ENCODE data around the gene ZNF205.

ZNF205 gene

DNA sequence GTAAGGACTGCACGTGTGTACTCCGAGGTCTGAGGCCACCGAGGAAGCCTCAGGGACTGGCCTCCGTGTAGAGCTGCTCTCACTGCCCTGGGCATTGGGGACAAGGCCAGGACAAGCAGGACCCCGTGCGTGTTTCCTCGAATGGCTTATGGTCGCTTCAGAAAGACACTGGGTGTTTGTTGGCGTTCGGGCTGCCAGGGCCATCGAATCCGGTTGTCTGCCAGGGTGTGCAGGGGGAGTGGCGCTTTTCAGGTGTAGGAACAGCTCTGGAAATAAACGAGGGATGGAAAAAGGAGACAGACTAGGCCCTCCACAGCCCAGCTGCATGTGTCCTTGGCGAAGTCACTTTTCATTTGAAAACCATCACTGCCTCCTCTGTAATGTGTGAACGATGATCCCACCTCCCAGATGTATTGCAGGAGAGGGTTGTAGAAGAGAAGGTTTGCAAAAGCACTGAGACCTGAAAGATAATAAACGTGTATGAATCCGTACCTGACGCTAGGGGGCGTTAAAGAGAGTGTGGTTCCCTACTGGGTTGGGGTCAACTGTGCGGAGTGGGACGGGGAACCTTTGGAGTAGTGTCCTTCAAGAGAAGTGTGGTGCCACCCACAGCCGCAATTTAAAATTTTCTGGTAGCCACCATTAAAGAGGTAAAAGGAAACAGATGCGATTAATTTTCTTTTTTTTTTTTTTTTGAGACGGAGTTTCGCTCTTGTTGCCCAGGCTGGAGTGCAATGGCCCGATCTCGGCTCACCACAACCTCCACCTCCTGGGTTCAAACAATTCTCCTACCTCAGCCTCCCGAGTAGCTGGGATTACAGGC is 11.2 kb upstream of the ZNF205 start:
- DNase-seq (ENCODE audit: low spot score) = no peak

DNA sequence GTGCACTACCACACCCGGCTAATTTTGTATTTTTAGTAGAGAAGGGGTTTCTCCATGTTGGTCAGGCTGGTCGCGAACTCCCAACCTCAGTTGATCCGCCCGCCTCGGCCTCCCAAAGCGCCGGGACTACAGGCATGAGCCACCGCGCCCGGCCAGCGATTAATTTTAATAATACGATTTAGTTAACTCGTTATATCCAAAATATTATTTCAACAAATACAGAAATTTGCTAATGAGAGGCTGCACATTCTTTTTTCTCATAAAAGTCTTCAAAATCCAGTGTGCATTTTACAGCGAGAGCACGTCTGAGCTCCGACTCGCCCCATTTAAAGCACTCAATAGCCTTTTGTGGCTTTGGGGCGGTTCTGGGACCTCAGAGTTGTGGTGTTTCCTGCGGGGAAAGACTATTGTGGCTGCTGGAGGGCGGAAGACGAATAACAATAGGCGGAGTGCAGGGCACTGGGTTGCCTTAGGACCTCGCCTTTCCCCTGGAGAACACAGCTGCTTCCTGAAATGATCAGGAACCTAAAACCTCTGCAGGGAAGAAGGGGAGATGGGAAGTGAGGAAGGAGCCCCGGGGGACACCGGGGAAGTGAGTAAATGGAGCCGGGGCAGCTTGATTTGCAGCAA is 10.4 kb upstream of the ZNF205 start:
- DNase-seq (ENCODE audit: low spot score) = no peak

DNA sequence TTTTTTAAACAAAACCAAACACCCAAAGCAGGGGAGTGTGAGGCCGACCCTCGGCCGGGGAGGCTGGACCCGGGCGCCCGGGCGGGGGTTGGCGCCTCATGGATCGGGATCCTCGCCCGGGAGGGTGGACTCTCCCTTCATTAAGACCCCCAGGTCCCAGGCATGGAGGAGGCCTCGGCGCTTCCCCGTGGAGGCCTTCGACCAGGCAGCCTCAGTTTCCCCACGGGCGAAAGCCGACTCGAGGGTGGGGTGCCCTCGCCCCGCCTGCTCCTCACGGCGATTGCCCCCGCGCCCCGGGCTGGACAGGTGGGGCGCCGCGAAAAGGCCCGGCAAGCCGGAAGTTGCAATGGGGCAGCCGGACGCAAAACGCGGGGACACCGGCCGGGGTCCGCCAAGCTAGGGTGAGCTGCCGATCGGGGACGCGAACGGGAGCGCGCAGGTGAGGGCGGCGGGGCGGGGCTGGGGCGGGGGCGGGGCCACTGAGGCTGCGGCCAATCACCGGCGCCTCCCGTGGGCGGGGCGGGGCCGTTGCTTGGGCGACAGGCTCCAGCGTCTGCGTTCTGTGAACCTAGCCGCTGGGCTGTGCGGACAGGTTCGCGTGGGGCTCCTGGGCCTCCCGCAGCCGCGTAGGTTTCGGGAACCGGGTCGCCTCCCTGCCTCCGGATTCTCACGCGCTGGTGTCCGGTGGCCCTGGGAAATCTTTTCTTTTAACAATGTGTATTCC is 6.0 kb upstream of the ZNF205 start:
- peak; percentile 95 for DNase-seq (ENCODE audit: low spot score)

DNA sequence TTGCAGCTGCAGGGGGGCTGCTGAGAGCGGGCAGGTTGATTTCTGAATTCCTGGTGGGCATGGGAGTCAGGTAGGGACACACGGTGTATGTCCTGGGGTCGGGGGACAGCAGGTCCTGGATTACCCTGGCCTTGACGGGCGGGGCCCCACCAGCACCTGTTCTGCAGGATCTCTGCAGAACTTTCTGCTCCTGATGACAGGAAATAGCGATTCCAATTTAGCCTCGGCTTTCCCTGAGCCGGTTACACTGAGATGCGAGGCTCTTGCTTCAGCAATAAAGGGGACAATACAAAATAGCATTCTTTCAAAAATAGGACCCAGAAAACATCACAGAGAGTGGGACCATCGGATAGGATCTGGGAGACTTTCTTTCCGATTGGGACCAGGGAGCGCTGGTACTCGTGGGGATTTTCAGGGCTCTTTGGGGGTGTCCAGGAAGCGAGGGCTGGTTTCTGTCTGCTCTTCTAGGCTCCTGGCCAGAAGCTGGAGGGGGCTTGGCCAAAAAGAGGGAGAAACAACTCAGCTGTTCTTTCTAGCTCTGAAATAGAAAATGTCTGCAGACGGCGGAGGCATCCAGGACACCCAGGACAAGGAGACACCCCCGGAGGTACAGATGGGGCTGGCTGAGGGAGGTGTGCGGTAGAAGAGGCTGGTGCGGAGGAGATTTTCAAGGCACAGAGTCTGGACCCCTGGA is 642 bp downstream of the ZNF205 start:
- no peak for DNase-seq (ENCODE audit: low spot score)

DNA sequence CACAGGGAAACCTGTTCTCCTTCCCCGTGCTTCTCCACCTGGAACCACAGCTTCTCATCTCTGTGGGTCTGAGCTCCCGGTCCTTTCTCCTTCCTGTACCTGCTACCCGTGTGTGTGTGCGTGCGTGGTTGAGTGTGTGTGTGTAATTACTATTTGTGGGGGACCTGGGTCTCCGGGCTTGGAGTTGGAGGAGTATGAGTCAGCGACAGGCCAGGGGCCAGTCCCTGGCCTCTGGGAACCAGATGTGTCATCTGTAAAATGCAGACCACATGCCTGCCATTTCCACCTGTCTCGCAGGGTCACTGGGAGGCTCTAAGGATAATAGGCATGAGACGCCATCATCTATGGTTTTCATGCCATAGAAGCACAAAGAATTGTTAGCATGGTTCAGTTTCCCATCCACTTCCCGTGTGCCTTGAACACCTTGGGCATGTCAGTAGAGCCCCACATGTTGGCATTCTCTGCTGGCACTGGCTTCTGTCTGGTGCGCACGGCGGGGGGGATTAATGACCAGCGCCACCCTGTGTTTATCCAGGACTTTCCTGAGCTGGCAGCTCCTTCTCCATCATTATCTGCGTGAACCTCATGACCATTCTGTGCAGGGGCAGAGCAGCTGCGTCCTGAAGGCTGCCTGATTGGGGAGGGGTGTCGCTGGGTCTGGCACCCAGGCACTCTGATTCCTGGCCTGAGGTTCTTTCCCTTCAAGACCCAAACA is 1.5 kb downstream of the ZNF205 start:
- no peak for DNase-seq (ENCODE audit: low spot score)

DNA sequence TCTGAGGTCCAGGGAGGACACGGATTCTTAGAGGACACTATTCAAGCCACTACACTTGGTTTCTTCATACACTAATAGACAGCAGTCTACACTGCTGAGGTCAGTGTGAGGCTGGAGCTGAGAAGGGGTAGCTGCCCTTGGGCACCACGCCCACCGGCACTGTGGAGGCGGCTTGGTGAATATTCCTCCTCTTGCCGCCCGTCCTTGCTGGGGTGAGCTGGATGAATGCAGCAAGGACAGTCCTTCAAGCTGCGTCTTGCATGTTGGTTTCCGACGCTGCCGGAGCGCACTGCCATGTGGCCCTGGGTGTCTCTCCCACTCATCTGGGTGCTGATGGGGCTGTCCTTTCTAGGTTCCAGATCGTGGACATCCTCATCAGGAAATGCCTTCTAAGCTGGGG is 2.6 kb downstream of the ZNF205 start:
- DNase-seq (ENCODE audit: low spot score) = no peak

DNA sequence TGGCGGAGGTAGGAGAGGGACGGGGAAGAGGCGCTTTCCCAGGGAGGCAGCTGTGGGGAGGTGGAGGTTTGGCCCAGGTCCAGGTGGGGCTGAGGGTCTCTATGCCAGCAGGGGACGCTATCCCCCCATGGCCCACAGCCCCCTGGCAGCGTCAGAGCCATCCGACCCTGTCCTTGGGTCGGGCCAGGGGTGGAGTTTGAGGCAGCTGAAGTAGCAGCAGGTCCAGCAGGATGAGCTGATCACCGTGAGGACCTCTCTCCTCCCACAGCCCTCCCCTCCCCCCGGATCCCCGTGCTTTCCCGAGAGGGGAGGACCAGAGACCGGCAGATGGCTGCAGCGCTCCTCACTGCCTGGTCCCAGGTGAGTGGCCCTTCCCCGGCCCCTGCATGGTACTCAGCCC is 3.2 kb downstream of the ZNF205 start:
- DNase-seq (ENCODE audit: low spot score) = no peak

DNA sequence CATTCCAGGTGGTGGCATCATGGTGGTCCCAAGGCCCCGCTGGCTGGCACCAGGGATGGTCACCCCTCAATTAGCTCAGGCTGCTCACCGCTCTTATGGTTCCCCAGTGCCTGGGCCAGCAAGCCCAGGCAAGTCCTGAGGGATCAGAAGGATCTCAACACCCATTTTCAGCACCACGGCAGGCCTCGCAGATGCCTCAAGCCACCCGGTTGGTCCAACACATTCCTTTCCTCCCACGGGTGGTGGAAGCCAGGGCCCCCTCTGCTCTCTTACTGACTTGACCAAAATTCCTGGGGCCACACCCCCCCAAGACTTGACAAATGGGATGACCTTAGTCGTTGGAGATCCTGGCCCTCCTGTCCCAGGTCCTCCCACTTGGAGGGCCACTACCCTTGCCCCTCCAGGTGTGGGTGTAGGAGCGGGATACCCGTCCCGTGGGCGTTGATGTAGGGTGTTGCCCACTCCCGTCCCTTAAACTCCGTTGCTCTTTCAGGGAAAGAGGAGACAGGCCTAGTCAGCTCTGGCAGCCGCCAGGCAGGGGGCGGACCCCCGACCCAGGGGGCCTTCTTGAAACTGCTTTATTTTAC is 5.9 kb downstream of the ZNF205 start:
- DNase-seq (ENCODE audit: low spot score) = no peak

DNA sequence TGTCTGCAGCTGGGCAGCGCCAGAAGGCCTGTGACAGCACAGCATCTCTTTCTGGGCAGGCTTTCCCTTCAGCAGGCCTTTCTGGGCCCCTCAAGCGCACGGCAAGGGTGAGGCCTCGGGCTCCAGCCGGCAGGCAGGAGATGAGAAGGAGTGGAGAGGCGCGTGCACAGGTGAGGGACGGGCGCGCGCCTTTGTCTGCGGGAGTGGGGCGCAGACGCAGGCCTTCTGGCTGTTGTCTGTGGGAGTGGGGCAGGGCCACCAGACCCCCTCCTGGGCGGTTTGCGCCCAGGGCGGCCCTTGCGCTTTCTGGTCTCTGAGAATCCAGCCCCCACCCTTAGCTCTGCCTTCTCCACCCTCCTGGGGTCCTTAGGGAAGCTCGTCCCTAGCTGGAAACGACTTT is 6.5 kb downstream of the ZNF205 start:
- DNase-seq (ENCODE audit: low spot score) = no peak

DNA sequence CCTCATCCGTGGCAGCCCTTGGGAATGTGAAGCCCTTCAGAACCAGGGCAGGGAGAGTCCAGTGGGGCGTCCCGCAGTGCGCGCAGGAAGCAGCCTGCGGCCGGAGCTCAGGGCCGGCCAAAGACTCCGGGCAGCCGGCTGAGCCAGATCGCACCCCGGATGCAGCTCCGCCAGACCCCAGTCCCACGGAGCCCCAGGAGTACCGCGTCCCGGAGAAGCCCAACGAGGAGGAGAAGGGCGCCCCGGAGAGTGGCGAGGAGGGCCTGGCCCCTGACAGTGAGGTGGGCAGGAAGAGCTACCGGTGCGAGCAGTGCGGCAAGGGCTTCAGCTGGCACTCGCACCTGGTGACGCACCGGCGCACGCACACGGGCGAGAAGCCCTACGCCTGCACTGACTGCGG is 6.9 kb downstream of the ZNF205 start:
- DNase-seq (ENCODE audit: low spot score) = no peak

DNA sequence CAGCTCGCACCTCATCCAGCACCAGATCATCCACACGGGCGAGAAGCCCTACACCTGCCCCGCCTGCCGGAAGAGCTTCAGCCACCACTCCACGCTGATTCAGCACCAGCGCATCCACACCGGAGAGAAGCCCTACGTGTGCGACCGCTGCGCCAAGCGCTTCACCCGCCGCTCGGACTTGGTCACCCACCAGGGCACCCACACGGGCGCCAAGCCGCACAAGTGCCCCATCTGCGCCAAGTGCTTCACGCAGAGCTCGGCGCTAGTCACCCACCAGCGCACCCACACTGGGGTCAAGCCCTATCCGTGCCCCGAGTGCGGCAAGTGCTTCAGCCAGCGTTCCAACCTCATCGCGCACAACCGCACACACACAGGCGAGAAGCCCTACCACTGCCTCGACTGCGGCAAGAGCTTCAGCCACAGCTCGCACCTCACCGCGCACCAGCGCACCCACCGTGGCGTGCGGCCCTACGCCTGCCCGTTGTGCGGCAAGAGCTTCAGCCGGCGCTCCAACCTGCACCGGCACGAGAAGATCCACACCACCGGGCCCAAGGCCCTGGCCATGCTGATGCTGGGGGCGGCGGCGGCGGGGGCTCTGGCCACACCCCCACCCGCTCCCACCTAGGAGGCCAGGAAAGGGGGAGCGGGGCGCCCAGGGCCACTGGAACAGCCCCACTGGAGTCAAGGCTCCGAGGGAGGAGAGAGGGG is 7.5 kb downstream of the ZNF205 start:
- no peak for DNase-seq (ENCODE audit: low spot score)

DNA sequence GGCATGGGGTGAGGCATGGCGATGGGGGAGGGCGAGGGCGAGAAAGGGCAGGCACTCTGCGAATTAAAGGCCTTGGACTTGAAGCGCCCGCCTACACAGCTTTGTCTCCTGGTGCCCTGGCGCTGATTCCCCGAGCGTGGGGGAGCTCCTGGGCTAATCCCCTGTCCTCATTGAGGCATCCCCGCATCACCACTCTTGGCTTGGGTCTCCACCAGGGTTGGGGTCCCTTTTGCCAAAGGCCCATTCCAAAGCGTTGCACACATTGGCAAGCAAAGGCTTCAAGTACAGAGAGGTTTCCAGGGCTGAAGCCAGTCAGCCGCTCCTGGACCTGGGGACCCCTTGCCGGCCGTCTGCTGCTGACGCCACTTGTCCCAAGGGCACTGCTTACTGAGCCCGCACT is 8.0 kb downstream of the ZNF205 start:
- no peak for DNase-seq (ENCODE audit: low spot score)

DNA sequence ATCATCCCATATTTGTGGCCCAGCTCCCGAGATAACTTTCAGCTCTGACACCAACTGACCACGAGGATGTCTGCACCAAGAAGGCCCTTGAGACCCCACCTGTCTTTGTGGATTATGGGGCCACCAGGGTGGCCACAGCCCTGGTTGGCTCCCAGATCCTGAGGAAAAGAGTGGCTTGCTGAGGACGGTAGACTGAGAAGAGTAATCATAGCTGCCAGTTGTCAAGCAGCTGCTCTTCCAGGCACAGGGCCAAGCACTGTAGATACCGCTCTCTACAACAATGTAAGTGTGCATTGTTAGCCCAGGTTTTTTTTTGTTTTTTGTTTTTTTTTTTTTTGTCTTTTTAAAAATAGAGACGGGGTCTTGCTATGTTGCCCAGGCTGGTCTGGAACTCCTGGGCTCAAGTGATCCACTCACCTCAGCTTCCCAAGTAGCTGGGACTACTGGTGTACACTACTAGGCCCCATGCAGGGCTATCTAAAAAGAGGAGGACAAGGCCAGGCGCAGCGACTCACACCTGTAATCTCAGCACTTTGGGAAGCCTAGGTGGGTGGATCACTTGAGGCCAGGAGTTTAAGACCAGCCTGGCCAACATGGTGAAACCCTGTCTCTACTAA is 9.6 kb downstream of the ZNF205 start:
- no peak for DNase-seq (ENCODE audit: low spot score)

DNA sequence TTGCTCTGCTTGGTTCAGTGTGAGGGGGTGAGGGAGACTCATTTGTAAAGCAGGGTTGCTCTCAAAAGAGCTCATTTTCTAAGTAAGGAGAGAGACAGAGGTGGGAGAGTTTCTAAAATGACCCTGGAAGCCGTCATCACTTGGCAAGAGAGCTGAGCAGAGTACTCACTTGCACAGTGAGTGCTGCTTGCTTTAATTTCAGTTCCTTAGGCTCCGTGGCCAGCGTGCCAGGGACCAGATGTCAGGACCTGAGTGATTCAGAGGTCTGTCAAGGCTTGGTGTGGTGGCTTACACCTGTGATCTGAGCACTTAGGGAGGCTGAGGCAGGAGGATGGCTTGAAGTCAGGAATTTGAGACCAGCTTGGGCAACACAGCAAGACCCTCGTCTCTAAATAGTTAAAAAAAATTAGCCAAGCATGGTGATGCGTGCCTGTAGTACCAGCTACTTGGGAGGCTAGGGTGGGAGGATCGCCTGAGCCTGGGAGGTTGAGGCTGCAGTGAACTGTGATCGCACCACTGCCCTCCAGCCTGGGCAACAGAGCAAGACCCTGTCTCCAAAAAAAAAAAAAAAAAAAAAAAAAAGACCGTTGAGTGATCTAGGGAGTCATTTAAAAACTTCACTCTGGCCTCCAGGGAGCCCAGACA is 10.7 kb downstream of the ZNF205 start:
- DNase-seq (ENCODE audit: low spot score) = no peak

DNA sequence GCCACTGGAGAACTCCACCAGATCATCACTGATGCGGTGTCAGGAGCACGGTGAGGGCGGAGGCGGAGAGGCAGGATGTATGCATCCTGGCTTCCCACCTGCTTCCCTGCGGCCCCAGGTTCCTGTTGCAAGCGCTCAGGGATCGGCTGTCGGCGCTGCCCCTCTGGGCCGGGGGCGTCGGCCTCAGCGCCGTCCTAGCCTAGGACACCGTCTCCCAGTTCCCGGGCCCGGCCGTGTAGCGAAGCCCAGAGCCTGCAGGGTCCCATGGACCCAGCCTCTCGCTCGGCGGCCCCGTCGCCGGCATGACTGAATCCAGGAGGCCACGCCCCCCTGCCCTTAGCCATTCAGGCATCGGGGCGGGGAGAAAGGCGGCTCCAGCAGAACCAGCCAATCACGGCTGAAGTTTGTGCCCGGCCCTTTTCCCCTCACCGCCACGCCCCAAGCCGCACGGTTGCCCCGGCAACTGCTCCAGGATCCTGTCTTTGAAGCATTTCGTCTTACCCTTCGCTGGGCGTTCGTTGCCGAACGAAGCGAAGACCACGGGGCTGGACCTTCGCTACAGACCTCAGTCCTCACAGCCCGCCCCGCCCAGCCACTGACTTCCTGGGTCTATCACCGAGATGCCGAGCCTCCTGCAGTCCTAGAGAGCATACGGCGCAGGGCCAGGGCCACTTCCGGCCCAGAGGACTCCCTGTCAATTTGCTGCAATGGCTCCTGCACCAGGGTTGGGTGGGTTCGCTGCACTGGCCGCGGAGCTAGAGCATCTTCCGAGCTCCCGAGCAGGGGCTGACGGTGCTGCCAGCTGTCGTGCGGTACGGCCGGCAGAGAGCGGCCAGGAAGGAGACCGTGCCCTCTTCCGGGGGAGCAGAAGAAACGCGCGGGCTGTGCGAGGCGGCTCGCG is 11.8 kb downstream of the ZNF205 start:
- DNase-seq (ENCODE audit: low spot score) = peak; percentile 96

DNA sequence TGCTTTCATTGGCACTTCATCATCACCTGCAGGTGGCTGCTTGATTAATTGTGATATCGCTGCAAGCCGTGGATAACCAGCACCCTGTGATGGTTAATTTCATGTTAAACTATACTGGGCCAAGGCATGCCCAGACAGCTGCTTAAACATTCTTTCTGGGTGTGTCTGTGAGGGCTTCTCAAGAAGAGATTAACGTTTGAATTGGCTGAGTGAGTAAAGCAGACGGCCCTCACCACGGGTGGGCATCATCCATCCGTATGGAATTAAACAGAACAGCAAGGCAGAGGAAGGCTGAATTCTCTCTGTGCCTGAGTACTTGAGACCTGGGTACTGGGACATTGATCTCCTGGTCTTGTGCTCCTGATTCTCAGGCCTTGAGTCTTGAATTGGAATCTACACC is 15.4 kb downstream of the ZNF205 start:
- DNase-seq (ENCODE audit: low spot score) = no peak

DNA sequence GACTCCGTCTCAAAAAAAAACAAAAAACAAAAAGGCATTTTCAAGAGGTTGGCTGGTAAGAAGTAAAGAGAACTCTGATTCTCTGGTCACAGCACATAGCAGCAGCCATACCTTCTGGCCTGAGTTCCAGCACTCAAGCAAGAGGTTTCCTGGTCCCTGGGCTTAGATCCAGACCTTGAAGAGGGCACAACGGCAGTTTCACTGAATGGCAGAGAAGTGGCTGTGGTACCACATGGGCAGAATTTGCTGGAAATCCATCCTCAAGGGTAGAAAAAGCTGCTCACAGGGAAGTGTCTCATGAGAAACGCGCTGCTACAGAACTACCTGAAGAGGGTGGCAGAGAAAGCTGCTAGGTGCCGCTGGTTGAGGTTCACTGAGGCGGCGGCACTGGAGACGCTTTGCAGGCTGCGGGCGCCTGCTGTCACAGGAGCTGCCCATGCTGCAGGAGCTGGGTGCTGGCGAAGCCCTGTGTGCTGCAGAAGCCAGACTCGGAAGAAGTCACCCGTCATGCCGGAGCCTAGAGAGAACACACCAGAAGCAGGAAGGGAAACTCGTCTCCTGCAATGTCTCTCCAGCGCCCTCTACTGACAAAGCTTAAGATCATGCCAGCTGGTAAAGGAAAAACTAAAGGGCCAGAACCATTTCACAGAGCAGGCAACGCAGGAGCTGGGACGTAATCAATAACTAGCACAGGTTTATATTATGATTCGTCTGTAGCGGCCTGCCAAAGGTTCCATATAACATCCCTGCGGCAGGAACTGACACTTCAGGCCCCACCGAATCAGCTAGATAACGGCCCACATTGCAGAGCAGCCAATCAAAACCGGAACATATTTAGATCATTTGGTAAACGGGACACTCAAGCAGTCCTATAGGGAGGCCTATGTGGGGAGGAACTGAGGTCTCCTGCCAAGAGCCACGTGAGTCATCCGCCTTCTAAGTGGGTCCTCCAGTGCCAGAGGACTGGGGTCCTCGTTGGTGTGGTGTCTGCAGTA is 17.0 kb downstream of the ZNF205 start:
- DNase-seq (ENCODE audit: low spot score) = peak; percentile 63
